Liver (tissue), 9 donors: ENCODE measurements around the gene LRRC25. TPM values are rescaled to one million over a fixed set of nuclear protein-coding genes. Genes with fewer than 3 reads are reported as not detected.

Source experiments
- DNase-seq: peaks from one replicate; pipeline ENCODE4 v3.0.0-alpha.2; 2017; ENCODE audit warnings: low spot score
- H3K27ac ChIP-seq, 2 donors: one replicate each; pipeline ENCODE4 v1.7.0; 2013; ENCODE audit warnings: inconsistent platforms in 2 of 2, low read length in 2 of 2, control low read depth in 1 of 2, low read depth in 1 of 2, mild to moderate bottlenecking in 1 of 2
- H3K27me3 ChIP-seq, 4 donors: one replicate each; pipeline versions ENCODE4 v1.6.1 to v1.7.0; 2013; ENCODE audit warnings: low read length in 3 of 4, inconsistent platforms in 1 of 4, mild to moderate bottlenecking in 1 of 4, moderate library complexity in 1 of 4; ENCODE audit not compliant: control insufficient read depth in 4 of 4, insufficient read depth in 4 of 4
- H3K36me3 ChIP-seq, 4 donors: one replicate each; pipeline versions ENCODE4 v1.6.1 to v1.7.0; 2013; ENCODE audit warnings: low read length in 3 of 4, mild to moderate bottlenecking in 3 of 4, low read depth in 1 of 4, moderate library complexity in 1 of 4; ENCODE audit not compliant: control insufficient read depth in 4 of 4, insufficient read depth in 3 of 4
- H3K4me1 ChIP-seq, 4 donors: one replicate each; pipeline versions ENCODE4 v1.6.1 to v1.7.0; 2013; ENCODE audit warnings: low read length in 3 of 4, mild to moderate bottlenecking in 3 of 4, moderate library complexity in 1 of 4; ENCODE audit not compliant: control insufficient read depth in 4 of 4, insufficient read depth in 4 of 4
- H3K4me3 ChIP-seq, 3 donors: one replicate each; pipeline versions ENCODE4 v1.6.1 to v1.7.0; 2013; ENCODE audit warnings: low read length in 3 of 3, control low read depth in 1 of 3, low read depth in 1 of 3, mild to moderate bottlenecking in 1 of 3
- H3K9ac ChIP-seq, 2 donors: one replicate each; pipeline ENCODE4 v1.7.0; 2013; ENCODE audit warnings: low read length in 2 of 2, mild to moderate bottlenecking in 2 of 2, moderate library complexity in 2 of 2, control low read depth in 1 of 2, low read depth in 1 of 2
- H3K9me3 ChIP-seq, 4 donors: one replicate each; pipeline versions ENCODE4 v1.6.1 to v1.7.0; 2013; ENCODE audit warnings: low read length in 3 of 4; ENCODE audit not compliant: control insufficient read depth in 4 of 4
- CTCF ChIP-seq: fragments of 150-350 bp; IDR thresholded peaks from 2 replicates; pipeline ENCODE4 v1.5.1; 2017; ENCODE audit warnings: improper control_type of control experiment, low read depth, low read length; ENCODE audit not compliant: missing input control
- EGR1 ChIP-seq, 2 donors: IDR thresholded peaks; 2 replicates each; pipeline ENCODE4 v1.6.1; 2016 to 2018; ENCODE audit warnings: antibody characterized with exemption in 2 of 2, low read depth in 2 of 2
- FOXA1 ChIP-seq: IDR thresholded peaks from 2 replicates; pipeline ENCODE4 v1.6.1; 2016; ENCODE audit warnings: antibody characterized with exemption
- GABPA ChIP-seq, 2 donors: IDR thresholded peaks in 1 of 2; conservative IDR thresholded peaks in 1 of 2; 2 replicates each; pipeline ENCODE4 v1.6.1; 2016; ENCODE audit warnings: antibody characterized with exemption in 2 of 2, mild to moderate bottlenecking in 1 of 2, moderate library complexity in 1 of 2
- MAX ChIP-seq: IDR thresholded peaks from 2 replicates; pipeline ENCODE4 v1.6.1; 2016; ENCODE audit warnings: antibody characterized with exemption
- NR2F2 ChIP-seq: IDR thresholded peaks from 2 replicates; pipeline ENCODE4 v1.6.1; 2016; ENCODE audit warnings: antibody characterized with exemption
- RAD21 ChIP-seq, 2 donors: IDR thresholded peaks; 2 replicates each; pipeline ENCODE4 v1.6.1; 2016; ENCODE audit warnings: antibody characterized with exemption in 2 of 2, mild to moderate bottlenecking in 2 of 2
- RXRA ChIP-seq, 2 donors: IDR thresholded peaks; 2 replicates each; pipeline ENCODE4 v1.6.1; 2017 to 2018; ENCODE audit warnings: antibody characterized with exemption in 2 of 2, mild to moderate bottlenecking in 1 of 2
- SP1 ChIP-seq: IDR thresholded peaks from 2 replicates; pipeline ENCODE4 v1.6.1; 2018; ENCODE audit warnings: antibody characterized with exemption, mild to moderate bottlenecking
- TAF1 ChIP-seq: conservative IDR thresholded peaks from 2 replicates; pipeline ENCODE4 v1.6.1; 2016; ENCODE audit warnings: antibody characterized with exemption, mild to moderate bottlenecking
- ZBTB33 ChIP-seq: IDR thresholded peaks from 2 replicates; pipeline ENCODE4 v1.6.1; 2016; ENCODE audit warnings: antibody characterized with exemption
- WGBS: extraction: QIAGEN DNeasy Blood & Tissue Kit; methylation state at CpG from one replicate; pipeline ENCODE4 v1.1.7; 2013; 5-methylcytosine and 5-hydroxymethylcytosine counted together
- polyA plus RNA-seq, 2 donors: library from polyadenylated mRNA; stranded (reverse) in 1 of 2; unstranded in 1 of 2; fragments of 200-250 nt in 1 of 2; fragments of >200 nt in 1 of 2; fragmentation: Nextera tagmentation in 1 of 2; extraction: Ambion mirVana in 1 of 2; gene quantifications; one replicate each; pipeline versions ENCODE4 v1.2.1 to v1.2.3, GENCODE V29; 2013 to 2015
- total RNA-seq, 2 donors: library from RNA; depleted of rRNA; stranded (reverse); fragments of >200 nt; gene quantifications; one replicate each; pipeline ENCODE4 v1.2.3, GENCODE V29; 2014
- TF ChIP-seq, protein P1 (sequence below): IDR thresholded peaks from 2 replicates; pipeline ENCODE4 v1.6.1; 2016; ENCODE audit warnings: antibody characterized with exemption, mild to moderate bottlenecking
- donor health status: healthy.
- donor health status: healthy.
- donor health status: healthy.
- donor health status: healthy.
- donor health status: healthy.

Gene LRRC25
- total and polyA plus RNA-seq, 4 donors = 2.3 to 13.4 (median 6.9) TPM

GRCh38 chr19:18440415-18440877 lies 43.0 kb upstream of the LRRC25 start:
- Histone ChIP-seq H3K27ac (no peak overlapping the region), H3K4me3 (no peak overlapping the region), H3K36me3 (peaks cover 0 to 18% (median 6%) of the 10 kb centered on the region in 4 donors), H3K4me1 (peaks cover 3 to 26% (median 8%) of the 10 kb centered on the region in 4 donors), H3K27me3 (no peaks in the 10 kb centered on the region), H3K9me3 (no peaks in the 10 kb centered on the region), H3K9ac (no peak overlapping the region)
- TF ChIP-seq EGR1 (IDR thresholded peaks at IDR 0.05; ENCODE audit: low read depth in 2 of 2) (no peak), RXRA (IDR thresholded peaks at IDR 0.05) (no peak), TAF1 (no peak), FOXA1 (no peak), RAD21 (IDR thresholded peaks at IDR 0.05) (peak in 1 of 2 donors; percentile 24), NR2F2 (no peak), MAX (no peak)
- TF ChIP-seq, protein P1, sequence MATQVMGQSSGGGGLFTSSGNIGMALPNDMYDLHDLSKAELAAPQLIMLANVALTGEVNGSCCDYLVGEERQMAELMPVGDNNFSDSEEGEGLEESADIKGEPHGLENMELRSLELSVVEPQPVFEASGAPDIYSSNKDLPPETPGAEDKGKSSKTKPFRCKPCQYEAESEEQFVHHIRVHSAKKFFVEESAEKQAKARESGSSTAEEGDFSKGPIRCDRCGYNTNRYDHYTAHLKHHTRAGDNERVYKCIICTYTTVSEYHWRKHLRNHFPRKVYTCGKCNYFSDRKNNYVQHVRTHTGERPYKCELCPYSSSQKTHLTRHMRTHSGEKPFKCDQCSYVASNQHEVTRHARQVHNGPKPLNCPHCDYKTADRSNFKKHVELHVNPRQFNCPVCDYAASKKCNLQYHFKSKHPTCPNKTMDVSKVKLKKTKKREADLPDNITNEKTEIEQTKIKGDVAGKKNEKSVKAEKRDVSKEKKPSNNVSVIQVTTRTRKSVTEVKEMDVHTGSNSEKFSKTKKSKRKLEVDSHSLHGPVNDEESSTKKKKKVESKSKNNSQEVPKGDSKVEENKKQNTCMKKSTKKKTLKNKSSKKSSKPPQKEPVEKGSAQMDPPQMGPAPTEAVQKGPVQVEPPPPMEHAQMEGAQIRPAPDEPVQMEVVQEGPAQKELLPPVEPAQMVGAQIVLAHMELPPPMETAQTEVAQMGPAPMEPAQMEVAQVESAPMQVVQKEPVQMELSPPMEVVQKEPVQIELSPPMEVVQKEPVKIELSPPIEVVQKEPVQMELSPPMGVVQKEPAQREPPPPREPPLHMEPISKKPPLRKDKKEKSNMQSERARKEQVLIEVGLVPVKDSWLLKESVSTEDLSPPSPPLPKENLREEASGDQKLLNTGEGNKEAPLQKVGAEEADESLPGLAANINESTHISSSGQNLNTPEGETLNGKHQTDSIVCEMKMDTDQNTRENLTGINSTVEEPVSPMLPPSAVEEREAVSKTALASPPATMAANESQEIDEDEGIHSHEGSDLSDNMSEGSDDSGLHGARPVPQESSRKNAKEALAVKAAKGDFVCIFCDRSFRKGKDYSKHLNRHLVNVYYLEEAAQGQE = no peak
- 64% methylated on average over 11 of the region's 11 CpGs for WGBS
- DNase-seq = no peak

GRCh38 chr19:18439910-18440237 lies 42.5 kb upstream of the LRRC25 start:
- Histone ChIP-seq H3K27me3 (no peaks in the 10 kb centered on the region), H3K36me3 (peaks cover 0 to 15% (median 5%) of the 10 kb centered on the region in 4 donors), H3K27ac (no peak overlapping the region), H3K9ac (no peak overlapping the region), H3K4me3 (no peak overlapping the region), H3K9me3 (no peaks in the 10 kb centered on the region), H3K4me1 (peaks cover 3 to 26% (median 8%) of the 10 kb centered on the region in 4 donors)
- 59% methylated on average over 9 of the region's 9 CpGs for WGBS
- no peak for DNase-seq
- TF ChIP-seq RAD21 (IDR thresholded peaks at IDR 0.05) = no peak
- no peak for TF ChIP-seq CTCF
- TF ChIP-seq, protein P1 = no peak
- no peak for TF ChIP-seq GABPA (IDR thresholded peaks at IDR 0.05 in 1 of 2, conservative IDR thresholded peaks at IDR 0.05 in 1 of 2)
- TF ChIP-seq FOXA1 = no peak
- TF ChIP-seq SP1 = no peak
- TF ChIP-seq ZBTB33 = no peak
- no peak for TF ChIP-seq EGR1 (IDR thresholded peaks at IDR 0.05; ENCODE audit: low read depth in 2 of 2)
- peak; percentile 17 for TF ChIP-seq NR2F2
